Liver (tissue), 9 donors: ENCODE results near the gene ZNF329. TPM values are rescaled to one million over a fixed set of nuclear protein-coding genes. Genes with fewer than 3 reads are reported as not detected.

Experiments used
- DNase-seq: peaks from one replicate; pipeline ENCODE4 v3.0.0-alpha.2; 2017; ENCODE audit warnings: low spot score
- H3K27ac ChIP-seq, 2 donors: one replicate each; pipeline ENCODE4 v1.7.0; 2013; ENCODE audit warnings: inconsistent platforms in 2 of 2, low read length in 2 of 2, control low read depth in 1 of 2, low read depth in 1 of 2, mild to moderate bottlenecking in 1 of 2
- H3K27me3 ChIP-seq, 4 donors: one replicate each; pipeline versions ENCODE4 v1.6.1 to v1.7.0; 2013; ENCODE audit warnings: low read length in 3 of 4, inconsistent platforms in 1 of 4, mild to moderate bottlenecking in 1 of 4, moderate library complexity in 1 of 4; ENCODE audit not compliant: control insufficient read depth in 4 of 4, insufficient read depth in 4 of 4
- H3K36me3 ChIP-seq, 4 donors: one replicate each; pipeline versions ENCODE4 v1.6.1 to v1.7.0; 2013; ENCODE audit warnings: low read length in 3 of 4, mild to moderate bottlenecking in 3 of 4, low read depth in 1 of 4, moderate library complexity in 1 of 4; ENCODE audit not compliant: control insufficient read depth in 4 of 4, insufficient read depth in 3 of 4
- H3K4me1 ChIP-seq, 4 donors: one replicate each; pipeline versions ENCODE4 v1.6.1 to v1.7.0; 2013; ENCODE audit warnings: low read length in 3 of 4, mild to moderate bottlenecking in 3 of 4, moderate library complexity in 1 of 4; ENCODE audit not compliant: control insufficient read depth in 4 of 4, insufficient read depth in 4 of 4
- H3K4me3 ChIP-seq, 3 donors: one replicate each; pipeline versions ENCODE4 v1.6.1 to v1.7.0; 2013; ENCODE audit warnings: low read length in 3 of 3, control low read depth in 1 of 3, low read depth in 1 of 3, mild to moderate bottlenecking in 1 of 3
- H3K9ac ChIP-seq, 2 donors: one replicate each; pipeline ENCODE4 v1.7.0; 2013; ENCODE audit warnings: low read length in 2 of 2, mild to moderate bottlenecking in 2 of 2, moderate library complexity in 2 of 2, control low read depth in 1 of 2, low read depth in 1 of 2
- H3K9me3 ChIP-seq, 4 donors: one replicate each; pipeline versions ENCODE4 v1.6.1 to v1.7.0; 2013; ENCODE audit warnings: low read length in 3 of 4; ENCODE audit not compliant: control insufficient read depth in 4 of 4
- ATF3 ChIP-seq: IDR thresholded peaks from 2 replicates; pipeline ENCODE4 v1.6.1; 2016; ENCODE audit warnings: antibody characterized with exemption
- CTCF ChIP-seq: fragments of 150-350 bp; IDR thresholded peaks from 2 replicates; pipeline ENCODE4 v1.5.1; 2017; ENCODE audit warnings: improper control_type of control experiment, low read depth, low read length; ENCODE audit not compliant: missing input control
- EGR1 ChIP-seq, 2 donors: IDR thresholded peaks; 2 replicates each; pipeline ENCODE4 v1.6.1; 2016 to 2018; ENCODE audit warnings: antibody characterized with exemption in 2 of 2, low read depth in 2 of 2
- FOXA1 ChIP-seq: IDR thresholded peaks from 2 replicates; pipeline ENCODE4 v1.6.1; 2016; ENCODE audit warnings: antibody characterized with exemption
- FOXA2 ChIP-seq: IDR thresholded peaks from 2 replicates; pipeline ENCODE4 v1.6.1; 2016; ENCODE audit warnings: antibody characterized with exemption
- GABPA ChIP-seq, 2 donors: IDR thresholded peaks in 1 of 2; conservative IDR thresholded peaks in 1 of 2; 2 replicates each; pipeline ENCODE4 v1.6.1; 2016; ENCODE audit warnings: antibody characterized with exemption in 2 of 2, mild to moderate bottlenecking in 1 of 2, moderate library complexity in 1 of 2
- HNF4A ChIP-seq, 2 donors: conservative IDR thresholded peaks; 2 replicates each; pipeline ENCODE4 v1.6.1; 2016; ENCODE audit warnings: antibody characterized with exemption in 2 of 2, mild to moderate bottlenecking in 2 of 2
- HNF4G ChIP-seq: IDR thresholded peaks from 2 replicates; pipeline ENCODE4 v1.6.1; 2016; ENCODE audit warnings: antibody characterized with exemption
- JUND ChIP-seq, 2 donors: IDR thresholded peaks; 2 replicates each; pipeline ENCODE4 v1.6.1; 2016; ENCODE audit warnings: antibody characterized with exemption in 2 of 2
- MAX ChIP-seq: IDR thresholded peaks from 2 replicates; pipeline ENCODE4 v1.6.1; 2016; ENCODE audit warnings: antibody characterized with exemption
- NR2F2 ChIP-seq: IDR thresholded peaks from 2 replicates; pipeline ENCODE4 v1.6.1; 2016; ENCODE audit warnings: antibody characterized with exemption
- RAD21 ChIP-seq, 2 donors: IDR thresholded peaks; 2 replicates each; pipeline ENCODE4 v1.6.1; 2016; ENCODE audit warnings: antibody characterized with exemption in 2 of 2, mild to moderate bottlenecking in 2 of 2
- REST ChIP-seq: IDR thresholded peaks from 2 replicates; pipeline ENCODE4 v1.6.1; 2016; ENCODE audit warnings: antibody characterized with exemption, mild to moderate bottlenecking
- RXRA ChIP-seq, 2 donors: IDR thresholded peaks; 2 replicates each; pipeline ENCODE4 v1.6.1; 2017 to 2018; ENCODE audit warnings: antibody characterized with exemption in 2 of 2, mild to moderate bottlenecking in 1 of 2
- SP1 ChIP-seq: IDR thresholded peaks from 2 replicates; pipeline ENCODE4 v1.6.1; 2018; ENCODE audit warnings: antibody characterized with exemption, mild to moderate bottlenecking
- TAF1 ChIP-seq: conservative IDR thresholded peaks from 2 replicates; pipeline ENCODE4 v1.6.1; 2016; ENCODE audit warnings: antibody characterized with exemption, mild to moderate bottlenecking
- YY1 ChIP-seq: IDR thresholded peaks from 2 replicates; pipeline ENCODE4 v1.6.1; 2016; ENCODE audit warnings: antibody characterized with exemption, mild to moderate bottlenecking
- ZBTB33 ChIP-seq: IDR thresholded peaks from 2 replicates; pipeline ENCODE4 v1.6.1; 2016; ENCODE audit warnings: antibody characterized with exemption
- WGBS: extraction: QIAGEN DNeasy Blood & Tissue Kit; methylation state at CpG from one replicate; pipeline ENCODE4 v1.1.7; 2013; 5-methylcytosine and 5-hydroxymethylcytosine counted together
- polyA plus RNA-seq, 2 donors: library from polyadenylated mRNA; stranded (reverse) in 1 of 2; unstranded in 1 of 2; fragments of 200-250 nt in 1 of 2; fragments of >200 nt in 1 of 2; fragmentation: Nextera tagmentation in 1 of 2; extraction: Ambion mirVana in 1 of 2; gene quantifications; one replicate each; pipeline versions ENCODE4 v1.2.1 to v1.2.3, GENCODE V29; 2013 to 2015
- total RNA-seq, 2 donors: library from RNA; depleted of rRNA; stranded (reverse); fragments of >200 nt; gene quantifications; one replicate each; pipeline ENCODE4 v1.2.3, GENCODE V29; 2014
- donor health status: healthy.
- donor health status: healthy.
- donor health status: healthy.
- donor health status: healthy.
- donor health status: healthy.

The ZNF329 gene
- total and polyA plus RNA-seq, 4 donors: 1.2 to 6.8 (median 3.8) TPM

GRCh38 chr19:58196901-58197616 is 46.5 kb upstream of the ZNF329 start (continued):
- TF ChIP-seq ZBTB33 (no peak), JUND (IDR thresholded peaks at IDR 0.05) (no peak), RXRA (IDR thresholded peaks at IDR 0.05) (no peak), FOXA2 (no peak), EGR1 (IDR thresholded peaks at IDR 0.05; ENCODE audit: low read depth in 2 of 2) (no peak)

GRCh38 chr19:58183817-58184215 is 33.2 kb upstream of the ZNF329 start:
- TF ChIP-seq NR2F2 (no peak), HNF4A (conservative IDR thresholded peaks at IDR 0.05) (no peak), RXRA (IDR thresholded peaks at IDR 0.05) (no peak), CTCF (no peak), SP1 (no peak), EGR1 (IDR thresholded peaks at IDR 0.05; ENCODE audit: low read depth in 2 of 2) (no peak), ZBTB33 (no peak), HNF4G (no peak), REST (no peak), MAX (no peak), RAD21 (IDR thresholded peaks at IDR 0.05) (no peak), GABPA (IDR thresholded peaks at IDR 0.05 in 1 of 2, conservative IDR thresholded peaks at IDR 0.05 in 1 of 2) (no peak), ATF3 (no peak), FOXA2 (no peak), FOXA1 (no peak), JUND (IDR thresholded peaks at IDR 0.05) (no peak), TAF1 (no peak), YY1 (no peak)
- H3K9ac ChIP-seq: peak overlapping the region in 1 of 2 donors; percentile 93
- H3K4me3 ChIP-seq: peak overlapping the region; percentile 72 to 94 (median 91)
- no peaks in the 10 kb centered on the region for H3K27me3 ChIP-seq
- H3K27ac ChIP-seq: peak overlapping the region; percentile 99 to 100
- peaks cover 13 to 39% (median 33%) of the 10 kb centered on the region in 4 donors for H3K36me3 ChIP-seq
- peaks cover 0 to 13% (median 4%) of the 10 kb centered on the region in 4 donors for H3K4me1 ChIP-seq
- H3K9me3 ChIP-seq: peaks cover 41 to 58% (median 44%) of the 10 kb centered on the region in 4 donors
- no peak for DNase-seq
- 21% methylated on average over 13 of the region's 13 CpGs for WGBS
